ENCODE results near the gene LRRC17.
"Not testable (repeated sequence)": the region's sequence is repeated elsewhere in the genome, so short reads cannot be mapped to it uniquely, and the experiment has no call there.

LRRC17 gene

DNA sequence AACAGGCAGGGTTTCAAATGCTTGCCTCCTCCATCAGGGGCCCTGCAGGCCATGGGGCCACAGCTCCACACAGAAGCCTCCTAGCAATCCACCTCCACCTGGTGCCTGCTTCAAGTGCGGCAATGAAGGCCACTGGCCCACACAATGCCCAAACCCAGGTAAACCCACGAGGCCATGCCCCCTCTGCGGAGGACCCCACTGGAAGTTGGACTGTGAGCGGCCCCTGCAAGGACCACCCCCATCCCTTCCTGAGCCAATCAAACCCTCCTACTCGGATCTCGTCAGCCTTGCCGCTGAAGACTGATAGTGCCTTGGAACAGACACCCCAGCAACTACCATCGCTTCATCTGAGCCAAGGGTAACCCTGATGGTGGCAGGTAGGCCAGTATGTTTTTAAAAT, 63.1 kb downstream of the LRRC17 start:
- no peaks in the 10 kb centered on the region for H3K9me3 ChIP-seq (ENCODE audit: control insufficient read depth, low read length)
- no peaks in the 10 kb centered on the region for H3K27me3 ChIP-seq (ENCODE audit: control insufficient read depth, insufficient read depth, low read length)
- no peak for TF ChIP-seq CTCF (IDR thresholded peaks at IDR 0.05)
- no peak overlapping the region for H3K4me3 ChIP-seq (ENCODE audit: low read depth, low read length)
- H3K36me3 ChIP-seq (ENCODE audit: control insufficient read depth, insufficient read depth, low read length), result no peaks in the 10 kb centered on the region
- H3K79me2 ChIP-seq, result no peaks in the 10 kb centered on the region
- no peaks in the 10 kb centered on the region for H3K4me1 ChIP-seq
- no peak overlapping the region for H3K27ac ChIP-seq
- H3K4me2 ChIP-seq (ENCODE audit: low read length), result no peak overlapping the region
- H3K9ac ChIP-seq, result no peak overlapping the region
- H2AFZ ChIP-seq, result no peak overlapping the region

DNA sequence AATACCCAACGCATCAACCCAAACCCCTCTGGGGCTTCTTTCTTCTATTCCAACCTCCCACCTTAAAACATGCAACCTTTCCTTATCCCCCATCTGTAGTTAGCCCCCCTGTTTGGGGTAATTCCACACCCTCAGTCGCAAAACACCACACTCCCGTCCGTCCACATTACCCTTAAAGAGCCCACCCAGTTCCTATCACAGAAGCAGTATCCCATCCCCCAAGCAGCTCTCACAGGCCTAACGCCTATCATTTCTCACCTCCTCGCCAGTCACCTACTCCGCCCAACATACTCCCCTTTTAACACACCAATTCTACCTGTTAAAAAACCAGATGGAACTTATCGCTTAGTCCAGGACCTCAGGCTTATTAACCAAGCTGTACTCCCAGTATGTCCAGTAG, 63.7 kb downstream of the LRRC17 start:
- Histone ChIP-seq H3K9ac (no peak overlapping the region), H3K4me2 (ENCODE audit: low read length) (no peak overlapping the region), H3K79me2 (no peaks in the 10 kb centered on the region), H3K4me3 (ENCODE audit: low read depth, low read length) (no peak overlapping the region), H3K4me1 (no peaks in the 10 kb centered on the region), H3K9me3 (ENCODE audit: control insufficient read depth, low read length) (no peaks in the 10 kb centered on the region), H2AFZ (no peak overlapping the region), H3K27ac (no peak overlapping the region), H3K36me3 (ENCODE audit: control insufficient read depth, insufficient read depth, low read length) (no peaks in the 10 kb centered on the region), H3K27me3 (ENCODE audit: control insufficient read depth, insufficient read depth, low read length) (no peaks in the 10 kb centered on the region)
- no peak for TF ChIP-seq CTCF (IDR thresholded peaks at IDR 0.05)

DNA sequence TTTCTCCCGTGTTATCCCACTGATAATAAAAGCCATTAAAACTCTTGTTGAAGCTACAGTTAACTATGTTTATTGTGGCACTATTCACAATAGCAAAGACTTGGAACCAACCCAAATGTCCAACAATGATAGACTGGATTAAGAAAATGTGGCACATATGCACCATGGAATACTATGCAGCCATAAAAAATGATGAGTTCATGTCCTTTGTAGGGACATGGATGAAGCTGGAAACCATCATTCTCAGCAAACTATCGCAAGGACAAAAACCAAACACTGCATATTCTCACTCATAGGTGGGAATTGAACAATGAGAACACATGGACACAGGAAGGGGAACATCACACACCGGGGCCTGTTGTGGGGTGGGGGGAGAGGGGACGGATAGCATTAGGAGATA, 64.8 kb downstream of the LRRC17 start:
- H2AFZ ChIP-seq; H3K27ac ChIP-seq; H3K79me2 ChIP-seq; H3K27me3 ChIP-seq (ENCODE audit: control insufficient read depth, insufficient read depth, low read length); H3K4me1 ChIP-seq; H3K36me3 ChIP-seq (ENCODE audit: control insufficient read depth, insufficient read depth, low read length); H3K4me2 ChIP-seq (ENCODE audit: low read length); H3K9ac ChIP-seq; H3K9me3 ChIP-seq (ENCODE audit: control insufficient read depth, low read length); H3K4me3 ChIP-seq (ENCODE audit: low read depth, low read length): not testable (repeated sequence)

- H3K9me3 ChIP-seq (ENCODE audit: control insufficient read depth, low read length), result no peaks in the 10 kb centered on the region
- TF ChIP-seq CTCF (IDR thresholded peaks at IDR 0.05), result no peak
- H3K4me2 ChIP-seq (ENCODE audit: low read length), result no peak overlapping the region
- no peaks in the 10 kb centered on the region for H3K36me3 ChIP-seq (ENCODE audit: control insufficient read depth, insufficient read depth, low read length)
- no peak overlapping the region for H3K9ac ChIP-seq
- no peak overlapping the region for H3K27ac ChIP-seq
- H3K4me3 ChIP-seq (ENCODE audit: low read depth, low read length), result no peak overlapping the region
- no peak overlapping the region for H2AFZ ChIP-seq
- no peaks in the 10 kb centered on the region for H3K4me1 ChIP-seq
- no peaks in the 10 kb centered on the region for H3K27me3 ChIP-seq (ENCODE audit: control insufficient read depth, insufficient read depth, low read length)
- no peaks in the 10 kb centered on the region for H3K79me2 ChIP-seq
Measured at GRCh38 chr7:102978284-102978683, 65.5 kb downstream of the LRRC17 start.

GRCh38 chr7:102979670-102980069, 66.9 kb downstream of the LRRC17 start:
- H3K79me2 ChIP-seq, result no peaks in the 10 kb centered on the region
- H3K9ac ChIP-seq, result no peak overlapping the region
- no peak overlapping the region for H2AFZ ChIP-seq
- H3K9me3 ChIP-seq (ENCODE audit: control insufficient read depth, low read length), result no peaks in the 10 kb centered on the region
- no peak overlapping the region for H3K27ac ChIP-seq
- H3K36me3 ChIP-seq (ENCODE audit: control insufficient read depth, insufficient read depth, low read length), result no peaks in the 10 kb centered on the region
- no peaks in the 10 kb centered on the region for H3K27me3 ChIP-seq (ENCODE audit: control insufficient read depth, insufficient read depth, low read length)
- TF ChIP-seq CTCF (IDR thresholded peaks at IDR 0.05), result no peak
- no peaks in the 10 kb centered on the region for H3K4me1 ChIP-seq
- H3K4me2 ChIP-seq (ENCODE audit: low read length), result no peak overlapping the region
- H3K4me3 ChIP-seq (ENCODE audit: low read depth, low read length), result no peak overlapping the region
